Medulla oblongata (tissue), 1 donor: Measurements from ENCODE around the gene RNF19B.

ENCODE experiments used
- DNase-seq: peaks from one replicate; pipeline ENCODE4 v3.0.0-alpha.2; 2015; ENCODE audit errors: extremely low spot score

The RNF19B gene

DNA sequence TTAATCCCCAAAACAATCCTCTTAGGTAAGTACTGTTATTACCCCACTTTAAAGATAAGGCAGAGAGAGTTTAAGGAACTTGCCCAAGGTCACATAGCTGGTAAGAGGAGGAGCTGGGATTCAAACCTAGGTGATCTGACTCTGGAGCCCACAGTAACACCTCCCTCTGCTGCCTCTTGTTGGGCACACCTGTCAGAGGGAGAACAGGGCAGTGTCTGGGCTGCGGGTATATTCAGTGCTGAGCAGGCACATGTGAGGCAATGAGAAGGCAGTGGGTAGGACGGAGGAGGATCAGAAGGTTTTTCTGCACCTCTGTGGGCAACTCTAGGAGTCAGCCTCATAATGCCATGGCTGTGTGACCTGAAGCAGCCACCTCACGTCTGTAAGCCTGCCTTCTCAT, 76.5 kb downstream of the RNF19B start:
- DNase-seq: no peak

DNA sequence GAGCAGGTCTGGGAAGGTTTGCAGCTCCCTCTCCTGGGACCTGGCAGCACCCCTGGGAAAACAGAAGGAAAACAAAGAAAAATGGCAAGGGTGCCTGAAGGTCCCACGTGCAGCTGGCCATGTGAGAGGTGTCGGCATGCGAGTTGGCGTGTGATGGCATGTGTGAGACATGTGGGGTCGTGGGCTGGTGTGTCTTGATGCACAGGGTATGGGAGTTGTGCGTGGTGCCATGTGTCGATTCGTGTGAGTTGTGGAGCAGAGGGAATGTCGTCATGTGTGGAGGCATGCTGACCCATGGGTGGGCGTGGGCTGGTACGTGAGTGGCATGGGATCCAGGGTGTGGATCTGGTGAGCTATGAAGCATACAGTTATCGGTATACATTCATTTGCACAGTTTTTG, 77.0 kb downstream of the RNF19B start:
- DNase-seq: no peak

DNA sequence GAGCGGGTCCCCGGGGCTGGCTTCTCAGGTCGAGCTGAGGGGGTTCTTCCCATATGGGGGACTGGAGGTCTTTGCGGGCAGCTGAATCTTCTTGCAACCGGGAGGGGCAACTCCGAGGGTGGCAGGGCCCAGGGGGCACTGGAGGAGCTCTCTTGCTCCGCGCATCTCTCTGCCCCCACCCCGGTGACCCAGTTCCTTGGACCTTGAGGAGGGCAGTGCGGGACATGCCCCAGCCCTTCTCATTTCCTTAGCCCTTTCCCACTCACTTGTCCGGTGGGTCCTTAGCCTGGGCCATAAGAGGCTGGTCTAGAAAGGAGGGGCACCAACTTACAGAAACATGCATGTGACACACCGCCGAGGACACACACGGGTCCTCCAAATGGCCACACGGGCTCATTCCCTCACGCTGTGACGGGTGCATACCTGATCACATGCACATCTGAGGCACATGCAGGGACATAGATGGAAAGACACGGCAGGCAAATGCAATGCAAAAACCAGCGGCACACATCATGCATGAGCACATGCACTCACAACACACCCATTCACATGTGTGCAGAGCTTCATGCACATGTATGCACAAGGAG, 77.7 kb downstream of the RNF19B start:
- no peak for DNase-seq
